HG03139 (cell line): ENCODE data around the gene TAGLN2.
"Not testable (repeated sequence)": the region's sequence is repeated elsewhere in the genome, so short reads cannot be mapped to it uniquely, and the experiment has no call there.

Experiments
- ATAC-seq: cut with Tn5 transposase; IDR thresholded peaks from one replicate; pipeline ENCODE4 v1.9.1; 2021; ENCODE audit not compliant: unreplicated experiment

Gene TAGLN2

GRCh38 chr1:159902541-159902940, 22.8 kb downstream of the TAGLN2 start:
- ATAC-seq: no peak

DNA sequence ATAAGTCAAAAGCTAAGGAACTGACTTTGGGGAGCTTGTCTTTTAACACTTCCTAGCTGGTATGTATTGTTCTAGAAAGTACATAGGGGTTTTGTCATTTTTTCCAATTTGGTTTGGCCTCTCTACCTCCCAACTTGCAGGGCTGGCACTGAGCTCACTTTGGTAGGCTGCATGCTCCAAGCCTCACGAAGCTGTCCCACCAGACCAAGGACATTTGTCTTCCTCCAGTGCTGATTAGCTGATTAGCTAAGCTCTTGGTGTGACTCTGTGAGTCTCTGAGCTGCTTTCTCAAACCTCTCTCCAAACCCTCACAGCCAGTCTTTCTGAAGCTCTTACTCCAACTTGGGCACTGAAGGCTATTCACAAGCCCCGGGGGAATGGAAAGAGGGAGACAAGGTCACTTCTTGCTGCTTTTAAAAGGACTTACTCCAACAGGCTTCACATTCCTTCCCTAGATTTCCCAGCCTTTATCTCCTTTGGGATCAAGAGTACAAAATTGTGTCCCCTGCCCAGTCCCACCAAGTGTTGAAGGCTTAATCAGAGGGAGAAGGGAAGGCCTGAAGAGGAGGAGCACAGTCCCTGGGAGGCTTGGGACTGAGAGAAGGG, 24.4 kb downstream of the TAGLN2 start:
- no peak for ATAC-seq

GRCh38 chr1:159900086-159900680, 25.1 kb downstream of the TAGLN2 start, which contains the start of gene CFAP45:
TSS of gene CFAP45 (minus strand) at chr1:159900165. CDS start at chr1:159900098, 67 bp downstream.
- no peak for ATAC-seq

DNA sequence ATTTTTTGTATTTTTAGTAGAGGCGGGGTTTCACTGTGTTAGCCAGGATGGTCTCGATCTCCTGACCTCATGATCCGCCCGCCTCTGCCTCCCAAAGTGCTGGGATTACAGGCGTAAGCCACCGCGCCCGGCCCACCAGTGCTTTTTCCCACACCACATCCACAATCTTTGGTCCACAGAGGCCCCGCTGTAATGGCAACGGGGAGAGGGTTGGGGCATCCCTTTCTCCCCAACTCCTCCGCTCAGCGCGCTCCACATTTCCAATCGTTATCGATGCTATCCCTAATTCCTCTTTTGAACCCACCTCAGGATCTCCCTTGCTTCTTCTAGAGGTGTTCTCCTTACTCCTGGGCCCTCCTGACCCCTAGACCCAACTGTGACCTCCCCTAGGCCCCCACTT, 25.7 kb downstream of the TAGLN2 start:
- not testable (repeated sequence) for ATAC-seq

DNA sequence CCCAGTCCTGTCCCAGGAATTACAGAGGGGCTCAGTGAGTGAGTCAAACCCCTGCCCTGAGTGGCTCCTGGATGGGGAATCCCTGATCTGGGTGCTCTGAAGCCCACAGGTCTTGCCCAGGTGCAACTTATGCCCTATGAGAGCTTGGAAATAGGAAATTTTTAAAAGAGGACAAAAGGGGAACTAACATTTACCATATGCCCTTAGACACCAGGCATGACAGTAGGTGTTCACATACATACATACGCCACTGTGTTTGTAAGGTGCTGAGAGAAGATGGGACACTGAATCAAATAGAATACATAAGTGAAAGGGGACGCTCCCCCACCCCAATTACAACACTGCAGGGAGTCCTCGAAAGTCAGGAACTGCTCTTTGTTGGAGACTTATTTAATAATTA, 26.8 kb downstream of the TAGLN2 start:
- no peak for ATAC-seq

DNA sequence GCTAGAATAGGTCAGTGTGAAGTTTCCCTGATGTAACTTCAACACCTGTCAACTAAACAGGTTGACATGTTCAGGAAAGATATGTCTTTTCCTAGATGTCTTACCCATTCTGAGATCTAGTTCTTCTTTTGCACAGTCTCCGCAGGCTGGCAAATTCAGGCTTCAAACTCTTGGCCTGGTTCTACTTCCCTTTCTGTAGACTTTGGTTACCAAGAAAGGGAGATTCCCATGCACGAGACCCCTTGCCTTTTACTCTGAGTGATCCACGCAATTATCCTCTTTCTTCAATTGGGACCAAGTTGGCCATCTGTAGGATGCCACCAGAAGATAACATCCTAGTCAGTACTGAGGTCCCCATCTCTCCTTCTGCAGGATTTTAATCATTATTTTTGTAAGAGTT, 27.3 kb downstream of the TAGLN2 start:
- no peak for ATAC-seq

GRCh38 chr1:159896546-159896930, 28.8 kb downstream of the TAGLN2 start:
- ATAC-seq: no peak

GRCh38 chr1:159895836-159896545, 29.3 kb downstream of the TAGLN2 start:
- ATAC-seq: no peak

GRCh38 chr1:159895286-159895685, 30.0 kb downstream of the TAGLN2 start:
- no peak for ATAC-seq

GRCh38 chr1:159892944-159893343, 32.4 kb downstream of the TAGLN2 start:
- ATAC-seq: no peak

- ATAC-seq: peak; percentile 61
Measured at GRCh38 chr1:159891275-159892157, 33.8 kb downstream of the TAGLN2 start.

DNA sequence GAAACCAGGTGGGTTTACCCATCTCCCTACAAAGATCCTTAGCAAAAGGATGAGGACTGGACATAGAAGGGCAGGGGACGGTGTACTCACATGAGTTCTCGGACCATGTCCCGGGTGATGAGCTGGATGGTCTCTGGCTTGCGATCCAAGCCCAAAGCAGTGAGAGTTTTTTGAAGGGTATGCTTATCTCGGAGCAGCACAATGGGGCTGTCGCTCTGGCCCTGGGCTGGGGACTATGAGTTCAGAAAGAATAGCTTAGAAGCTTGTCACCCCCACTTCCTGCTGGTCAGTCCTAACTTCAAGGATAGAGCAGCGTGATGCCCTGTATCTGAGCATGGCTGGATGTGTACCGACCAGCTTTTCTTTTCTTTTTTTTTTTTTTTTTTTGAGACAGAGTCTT, 34.9 kb downstream of the TAGLN2 start:
- no peak for ATAC-seq

DNA sequence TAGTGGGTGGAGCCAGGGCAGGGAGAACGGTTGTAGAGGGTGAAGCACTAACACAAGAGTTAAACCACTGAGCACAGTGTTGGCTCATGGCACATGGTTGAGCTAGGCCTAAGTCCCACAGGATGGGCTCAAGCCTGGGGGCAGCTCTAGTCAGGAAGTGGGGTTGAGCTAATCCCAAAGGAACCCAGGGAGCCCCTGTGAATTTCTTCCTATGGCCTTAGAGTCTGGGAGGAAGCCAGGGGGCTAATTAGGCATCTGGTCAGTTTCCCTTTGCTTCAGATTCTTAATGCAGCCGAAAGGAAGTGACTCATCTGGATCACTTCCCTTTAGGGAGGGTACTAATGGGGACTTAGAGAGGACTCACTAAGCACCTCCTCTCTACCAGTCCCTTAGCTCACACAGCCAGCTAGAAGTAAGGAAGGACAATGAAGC, 35.5 kb downstream of the TAGLN2 start:
- peak; percentile 95 for ATAC-seq

DNA sequence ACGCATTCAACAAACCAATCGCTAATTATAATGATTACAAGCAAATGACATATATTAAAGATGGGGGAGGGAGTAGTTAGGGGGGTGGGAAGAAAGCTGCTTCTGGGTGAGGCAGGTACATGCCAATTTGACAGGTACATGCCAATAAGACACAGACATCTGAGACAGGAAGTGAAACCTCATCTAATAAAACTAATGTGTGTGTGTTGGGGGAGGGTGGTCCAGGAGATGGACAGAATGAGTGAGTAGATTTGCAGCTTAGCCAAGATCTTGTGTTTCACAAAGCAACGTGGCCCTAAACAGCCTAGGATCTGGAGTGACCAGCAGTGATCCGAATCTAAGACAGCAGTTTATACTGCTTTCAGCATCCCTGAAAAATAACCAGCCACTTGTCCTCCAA, 36.1 kb downstream of the TAGLN2 start:
- ATAC-seq: no peak

GRCh38 chr1:159884296-159884695, 41.0 kb downstream of the TAGLN2 start:
- no peak for ATAC-seq

- ATAC-seq: no peak
Measured at GRCh38 chr1:159883134-159883533, 42.2 kb downstream of the TAGLN2 start.

DNA sequence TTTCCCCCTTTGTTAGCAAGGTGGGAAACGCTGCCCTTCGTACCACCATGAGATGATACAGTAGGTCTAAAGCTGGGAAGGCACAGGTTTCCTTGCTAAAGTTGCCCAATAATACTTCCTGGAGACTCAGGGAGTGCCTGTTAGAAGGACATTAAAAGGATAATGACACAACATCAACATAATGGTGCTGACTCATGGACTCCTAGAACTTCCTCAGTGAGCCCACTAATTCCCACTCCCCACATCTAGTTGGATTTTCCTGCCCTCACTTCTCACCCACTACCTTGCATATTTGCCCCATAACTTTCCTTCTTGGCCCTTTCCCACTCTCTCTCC, 42.8 kb downstream of the TAGLN2 start:
- no peak for ATAC-seq

DNA sequence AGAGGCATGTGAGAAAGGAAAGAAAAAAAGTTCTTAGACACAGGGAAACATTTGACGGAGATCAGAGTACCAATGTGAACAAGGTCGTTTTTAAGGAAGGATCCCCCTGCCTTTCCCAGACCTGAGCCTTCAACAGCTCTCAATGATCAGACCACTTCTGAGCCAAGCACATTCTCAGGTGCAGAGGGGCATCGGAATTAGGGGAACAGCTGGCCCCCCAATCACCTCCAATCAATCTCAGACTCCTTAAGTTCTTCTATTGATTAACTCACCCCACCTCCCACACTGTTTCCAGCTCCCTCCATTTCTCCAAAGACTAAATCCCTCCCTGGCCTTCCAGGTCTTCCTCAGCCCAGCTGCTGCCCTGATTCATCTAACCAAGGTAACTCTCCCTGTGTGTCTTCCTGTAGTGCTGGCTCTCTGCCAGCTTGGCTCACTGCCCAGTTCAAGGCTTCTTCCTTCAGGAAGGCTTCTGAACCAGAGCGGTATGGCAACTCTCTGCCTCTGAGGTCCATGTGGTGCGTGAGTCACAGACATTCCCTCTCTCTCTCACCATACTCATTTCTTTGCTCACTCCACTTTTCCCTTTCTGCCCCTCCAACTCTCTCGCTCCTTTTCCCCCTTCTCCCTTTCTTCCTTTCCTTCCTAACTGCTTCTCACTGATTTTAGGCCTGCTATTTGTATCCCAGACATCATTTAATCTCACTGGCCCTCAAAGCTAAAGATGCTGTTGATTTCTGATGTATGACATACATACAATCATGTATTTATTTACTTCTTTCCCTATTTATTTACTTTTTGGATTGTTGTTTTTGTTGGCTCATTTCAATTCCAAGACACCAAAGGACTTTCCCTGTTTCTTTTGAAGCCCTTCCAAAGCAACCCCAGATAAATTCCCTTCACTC, 43.4 kb downstream of the TAGLN2 start:
- no peak for ATAC-seq

DNA sequence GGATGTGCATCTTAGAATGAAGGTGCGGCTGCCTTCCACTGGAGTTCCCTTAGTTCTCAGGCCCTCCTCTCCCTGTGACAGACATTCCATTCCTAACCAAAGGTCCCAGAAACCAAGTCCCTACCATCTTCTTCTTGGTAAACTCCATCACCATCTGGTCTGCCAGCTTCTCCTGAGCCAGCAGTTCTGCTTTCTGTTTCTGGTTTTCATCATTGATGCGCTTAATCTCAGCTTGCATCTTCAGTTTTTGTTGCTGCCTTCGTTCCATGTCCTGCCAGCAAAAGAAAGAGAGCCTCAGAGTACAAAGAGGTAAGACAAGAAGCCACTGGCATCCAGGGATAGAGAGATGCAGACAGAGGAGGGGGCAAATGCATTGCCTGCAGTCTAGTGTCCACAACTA, 44.9 kb downstream of the TAGLN2 start:
- ATAC-seq: no peak

- no peak for ATAC-seq
Measured at GRCh38 chr1:159879977-159880376, 45.3 kb downstream of the TAGLN2 start.
